Myocyte (in vitro differentiated cells): ENCODE results near the gene STON2. TPM values are rescaled to one million over a fixed set of nuclear protein-coding genes. Genes with fewer than 3 reads are reported as not detected.
A peak's percentile ranks its signal among the peaks of the same experiment; 100 is the strongest.

Experiments
- DNase-seq: peaks from one replicate; pipeline ENCODE4 v3.0.0-alpha.2; 2012; ENCODE audit warnings: low read depth
- total RNA-seq: library from RNA; depleted of rRNA; stranded (reverse); fragments of >200 nt; gene quantifications from 2 replicates; pipeline ENCODE4 v1.2.3, GENCODE V29; 2014

STON2 gene
- total RNA-seq, 1 donor from 2014 or later, result 67.4 TPM

GRCh38 chr14:81340201-81340600, 59.9 kb downstream of the STON2 start:
- DNase-seq, result no peak

- DNase-seq, result no peak
These were observed 63.1 kb downstream of the STON2 start for GRCh38 chr14:81337073-81337472.

- DNase-seq, result no peak
These were observed 64.1 kb downstream of the STON2 start for GRCh38 chr14:81336009-81336408.

GRCh38 chr14:81332725-81333124, 67.4 kb downstream of the STON2 start:
- no peak for DNase-seq

GRCh38 chr14:81331229-81332021, 68.7 kb downstream of the STON2 start:
- DNase-seq, result peak; percentile 12

GRCh38 chr14:81330619-81331122, 69.5 kb downstream of the STON2 start:
- DNase-seq, result no peak

GRCh38 chr14:81329640-81330381, 70.3 kb downstream of the STON2 start:
- no peak for DNase-seq

GRCh38 chr14:81326451-81326850, 73.7 kb downstream of the STON2 start:
- no peak for DNase-seq

GRCh38 chr14:81324011-81324410, 76.1 kb downstream of the STON2 start:
- no peak for DNase-seq

- DNase-seq, result no peak
These were observed 77.0 kb downstream of the STON2 start for GRCh38 chr14:81323093-81323492.

GRCh38 chr14:81319946-81320345, 80.2 kb downstream of the STON2 start:
- DNase-seq, result no peak

GRCh38 chr14:81319314-81319713, 80.8 kb downstream of the STON2 start:
- DNase-seq, result no peak

GRCh38 chr14:81315341-81315740, 84.8 kb downstream of the STON2 start:
- no peak for DNase-seq

GRCh38 chr14:81314443-81315175, 85.5 kb downstream of the STON2 start:
- DNase-seq, result no peak

- DNase-seq, result no peak
These were observed 86.2 kb downstream of the STON2 start for GRCh38 chr14:81313775-81314429.

GRCh38 chr14:81313200-81313599, 86.9 kb downstream of the STON2 start:
- no peak for DNase-seq

- no peak for DNase-seq
These were observed 87.7 kb downstream of the STON2 start for GRCh38 chr14:81312289-81312876.

- no peak for DNase-seq
These were observed 88.3 kb downstream of the STON2 start for GRCh38 chr14:81311778-81312177.

- DNase-seq, result no peak
These were observed 89.0 kb downstream of the STON2 start for GRCh38 chr14:81311141-81311540.

- DNase-seq, result no peak
These were observed 89.5 kb downstream of the STON2 start for GRCh38 chr14:81310606-81311005.

GRCh38 chr14:81309511-81309910, 90.6 kb downstream of the STON2 start:
- DNase-seq, result no peak
